Stimulated activated naive CD8-positive, alpha-beta T cell treated with anti-CD3 and anti-CD28 coated beads, Interleukin-15, Interleukin-2, amounts not matched to agents 100 U/mL and 50 U/mL, for 24 hours (primary cell): ENCODE measurements around the gene CCDC88C.
"Not testable (repeated sequence)": the region's sequence is repeated elsewhere in the genome, so short reads cannot be mapped to it uniquely, and the experiment has no call there.

ENCODE experiments used
- ATAC-seq: fragments of 150-1000 bp; cut with Tn5 transposase; one replicate; pipeline ENCODE4 v1.10.0; 2021
- DNase-seq: peaks from one replicate; pipeline ENCODE4 v3.0.0; 2021

Gene CCDC88C

GRCh38 chr14:91246051-91246852, 171.4 kb downstream of the CCDC88C start:
- ATAC-seq (peak; percentile 34), DNase-seq (peak; percentile 58)

GRCh38 chr14:91245616-91246015, 172.0 kb downstream of the CCDC88C start:
- ATAC-seq, DNase-seq: not testable (repeated sequence)

DNA sequence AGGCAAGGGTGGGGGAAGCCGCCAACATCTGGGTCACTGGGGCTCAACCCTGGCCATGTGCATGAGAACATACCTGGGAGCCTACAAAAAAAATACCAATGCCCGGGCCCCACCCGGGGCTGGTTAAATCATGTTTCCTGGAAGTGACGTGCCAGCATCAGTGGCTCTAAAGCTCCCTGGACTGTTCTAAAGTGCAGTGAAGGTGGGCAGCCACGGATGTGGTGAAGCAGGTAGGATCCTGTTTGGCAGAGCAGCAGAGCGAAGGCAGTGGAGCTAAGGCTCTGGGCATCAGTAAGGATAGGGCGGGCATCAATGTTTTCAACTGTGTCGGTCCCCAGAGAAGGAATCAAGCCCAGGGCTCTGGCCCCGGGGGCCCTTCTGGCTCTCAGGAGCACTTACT, 172.6 kb downstream of the CCDC88C start:
- peak; percentile 72 for DNase-seq
- peak; percentile 7 for ATAC-seq

DNA sequence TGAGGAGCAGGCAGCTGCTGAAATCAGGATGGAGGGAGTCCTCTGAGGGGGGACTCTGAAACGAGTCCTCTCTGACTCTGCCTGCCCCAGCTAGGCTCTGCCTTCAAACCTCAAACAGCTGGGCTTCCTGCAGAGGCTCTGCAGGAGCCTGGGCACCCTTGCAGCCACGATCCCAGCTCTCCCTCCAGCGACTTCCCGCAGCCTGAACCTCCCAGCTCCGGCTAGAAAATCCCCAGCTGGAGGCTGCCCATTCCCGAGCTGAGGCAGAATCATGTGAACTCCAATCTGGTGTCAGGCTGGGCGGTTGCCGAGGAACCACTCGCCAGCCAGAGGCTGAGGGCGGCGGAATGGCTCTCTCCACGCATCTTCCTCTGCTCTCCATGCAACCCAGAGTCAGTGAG, 173.1 kb downstream of the CCDC88C start, which contains the start of gene GPR68:
Gene GPR68, minus strand, starts transcription at position 204 of the 401 bp plus-strand sequence. CDS start 9,654 bp downstream, outside the sequence.
- ATAC-seq = no peak

GRCh38 chr14:91243074-91243471, 174.5 kb downstream of the CCDC88C start:
- DNase-seq = no peak
- no peak for ATAC-seq

More for the DNA sequence above, 173.1 kb downstream of the CCDC88C start, which contains the start of gene GPR68:
- DNase-seq = no peak

- ATAC-seq = no peak
- DNase-seq = no peak
Observed at GRCh38 chr14:91242635-91243034, 175.0 kb downstream of the CCDC88C start.

- ATAC-seq (peak; percentile 20), DNase-seq (no peak)
Observed at GRCh38 chr14:91241863-91242262, 175.8 kb downstream of the CCDC88C start.

DNA sequence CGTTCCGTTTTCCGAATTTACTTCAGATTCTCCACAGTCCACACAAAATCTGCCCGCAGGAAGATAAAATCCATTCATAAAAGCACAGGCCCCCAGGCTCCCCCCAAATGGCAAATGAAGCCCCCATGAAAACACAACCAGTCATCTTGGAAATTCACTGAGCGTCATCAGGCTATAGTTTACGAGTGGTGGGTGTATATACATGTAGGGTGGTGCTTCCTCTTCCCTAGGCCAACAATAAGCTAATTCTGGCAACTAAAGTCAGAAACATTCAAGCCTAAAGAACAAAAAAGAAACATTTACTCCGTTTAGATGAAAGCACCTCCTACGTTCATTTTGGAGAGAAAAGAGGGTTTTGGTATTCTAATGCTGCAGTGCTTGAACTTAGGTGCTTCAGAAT, 179.0 kb downstream of the CCDC88C start:
- no peak for ATAC-seq
- no peak for DNase-seq

DNA sequence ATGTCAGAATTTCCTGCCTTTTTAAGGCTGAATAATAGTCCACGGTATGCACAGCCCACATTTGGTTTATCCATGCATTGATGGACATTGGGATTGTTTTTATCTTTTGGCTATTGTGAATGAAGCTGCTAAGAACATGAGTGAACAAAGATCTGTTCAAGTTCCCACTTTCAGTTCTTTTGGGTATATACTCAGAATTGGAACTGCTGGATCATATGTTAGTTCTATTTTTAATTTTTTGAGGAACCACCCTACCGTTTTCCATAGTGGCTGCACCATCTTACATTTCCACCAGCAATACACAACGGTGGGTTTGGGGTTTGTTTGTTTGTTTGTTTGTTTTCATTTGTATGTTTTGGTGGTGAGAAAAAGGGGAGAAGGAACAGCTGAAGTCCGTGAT, 179.5 kb downstream of the CCDC88C start:
- ATAC-seq (no peak), DNase-seq (no peak)

- DNase-seq (no peak), ATAC-seq (no peak)
Observed at GRCh38 chr14:91237219-91237618, 180.4 kb downstream of the CCDC88C start.

- DNase-seq = no peak
- ATAC-seq = no peak
Observed at GRCh38 chr14:91235841-91236240, 181.8 kb downstream of the CCDC88C start.

GRCh38 chr14:91234791-91235114, 182.9 kb downstream of the CCDC88C start:
- DNase-seq = no peak
- no peak for ATAC-seq

DNA sequence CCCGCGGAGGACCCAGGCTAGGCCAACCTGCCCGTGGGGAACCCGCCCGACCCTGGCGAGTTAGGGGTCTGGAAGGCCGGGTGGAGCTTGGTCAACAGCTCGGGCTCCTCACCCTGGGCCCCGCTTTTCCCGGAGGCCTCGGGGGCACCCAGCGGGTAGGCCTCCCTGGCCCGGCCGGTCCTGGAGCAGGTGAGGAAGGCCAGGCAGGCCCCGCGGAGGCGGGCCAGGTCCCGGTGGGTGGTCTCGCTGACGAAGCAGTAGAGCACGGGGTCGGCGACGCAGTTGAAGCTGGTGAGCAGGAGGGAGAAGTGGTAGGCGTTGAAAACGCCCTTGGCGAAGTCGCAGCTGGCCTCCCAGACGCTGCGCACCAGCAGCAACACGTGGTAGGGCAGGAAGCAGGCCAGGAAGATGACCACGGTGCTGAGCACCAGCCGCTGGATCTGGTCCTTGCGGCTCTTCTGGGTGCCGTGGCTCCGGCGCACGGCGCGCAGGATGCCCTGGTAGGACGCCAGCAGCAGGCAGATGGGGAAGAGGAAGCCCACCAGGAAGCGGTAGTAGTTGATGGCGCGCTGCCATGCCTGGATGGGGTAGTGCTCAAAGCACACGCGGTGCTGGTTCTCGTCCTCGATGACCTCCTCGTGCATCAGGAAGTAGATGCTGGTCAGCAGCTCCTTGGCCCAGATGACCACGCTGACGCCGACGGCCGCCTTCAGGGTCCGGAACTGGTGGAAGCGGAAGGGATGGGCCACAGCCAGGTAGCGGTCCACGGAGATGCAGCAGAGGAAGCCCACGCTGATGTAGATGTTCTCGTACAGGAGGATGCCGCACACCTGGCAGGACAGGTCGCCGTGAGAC, 183.5 kb downstream of the CCDC88C start:
- ATAC-seq (no peak), DNase-seq (no peak)

DNA sequence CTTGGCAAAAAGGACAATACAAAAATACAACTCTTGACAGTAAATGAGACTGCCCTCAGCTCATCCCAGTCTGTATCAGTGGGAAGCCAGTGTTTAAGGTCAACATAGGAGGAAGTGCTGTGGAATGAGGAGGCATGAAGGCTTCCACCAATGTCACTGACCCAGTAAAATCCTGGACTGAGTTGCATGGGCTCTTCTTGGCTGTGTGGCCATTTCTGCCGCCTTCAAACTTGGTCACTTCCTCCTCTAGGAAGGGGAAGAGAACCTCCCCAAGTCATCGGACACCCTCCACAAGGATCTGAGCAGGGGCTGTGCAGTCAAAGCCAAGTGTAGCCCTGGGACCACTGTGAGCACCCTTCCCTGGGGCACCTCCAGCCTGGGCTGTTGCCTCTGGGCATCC, 185.0 kb downstream of the CCDC88C start:
- ATAC-seq = no peak

GRCh38 chr14:91232052-91232451, 185.6 kb downstream of the CCDC88C start:
- ATAC-seq = no peak
- no peak for DNase-seq

More for the DNA sequence above, 185.0 kb downstream of the CCDC88C start:
- no peak for DNase-seq

GRCh38 chr14:91231446-91231845, 186.2 kb downstream of the CCDC88C start:
- no peak for DNase-seq
- ATAC-seq = no peak

- ATAC-seq (no peak), DNase-seq (no peak)
Observed at GRCh38 chr14:91230397-91231035, 187.1 kb downstream of the CCDC88C start.

- peak; percentile 38 for ATAC-seq
- DNase-seq = peak; percentile 75
Observed at GRCh38 chr14:91229743-91230200, 187.8 kb downstream of the CCDC88C start.

DNA sequence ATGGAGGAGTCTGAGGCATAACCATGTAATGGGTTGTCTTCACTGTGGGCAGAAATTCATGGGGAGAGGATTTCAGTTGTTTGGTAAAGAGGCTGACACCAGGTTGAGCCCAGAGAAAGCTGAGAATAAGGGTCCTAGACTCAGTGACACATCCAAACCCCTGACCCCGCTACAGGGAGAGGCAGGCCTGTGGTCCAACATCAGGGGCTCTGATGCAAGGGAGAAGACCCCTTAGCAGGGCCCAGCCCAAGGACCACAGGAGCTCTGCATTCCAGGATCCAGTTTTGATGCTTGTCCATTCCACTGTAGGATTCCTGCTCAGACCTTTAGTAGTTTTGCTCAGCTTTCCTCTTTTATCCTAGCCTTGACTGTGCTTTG, 188.6 kb downstream of the CCDC88C start:
- ATAC-seq (no peak), DNase-seq (no peak)

GRCh38 chr14:91228112-91229004, 189.3 kb downstream of the CCDC88C start:
- ATAC-seq = peak; percentile 89
- DNase-seq = peak; percentile 88

- DNase-seq (peak; percentile 46), ATAC-seq (peak; percentile 1)
Observed at GRCh38 chr14:91227183-91227628, 190.4 kb downstream of the CCDC88C start.
